ENCODE results near the gene RAPGEF2.
"Not testable (repeated sequence)": the region's sequence is repeated elsewhere in the genome, so short reads cannot be mapped to it uniquely, and the experiment has no call there.

The RAPGEF2 gene

DNA sequence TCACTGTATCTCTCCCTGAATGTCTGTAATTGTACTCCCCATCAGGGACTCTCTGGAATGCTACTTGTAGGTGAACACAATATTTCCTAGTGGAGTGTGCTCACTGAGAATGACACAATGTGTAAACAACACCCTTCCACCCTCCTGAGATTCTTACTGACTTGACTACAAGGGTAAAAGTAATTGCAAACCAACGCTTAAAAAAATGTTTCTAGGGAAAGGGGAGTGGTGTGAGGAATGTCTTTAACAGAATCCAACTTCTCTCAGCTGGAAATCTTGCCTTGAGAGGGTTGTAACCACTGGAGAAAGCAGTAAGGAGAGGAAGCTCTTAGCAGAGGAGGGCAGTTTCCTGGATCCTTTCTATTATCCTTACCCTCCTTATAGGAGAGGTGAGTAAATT, 5.1 kb upstream of the RAPGEF2 start:
- no peak for DNase-seq (ENCODE audit: low read depth)

DNA sequence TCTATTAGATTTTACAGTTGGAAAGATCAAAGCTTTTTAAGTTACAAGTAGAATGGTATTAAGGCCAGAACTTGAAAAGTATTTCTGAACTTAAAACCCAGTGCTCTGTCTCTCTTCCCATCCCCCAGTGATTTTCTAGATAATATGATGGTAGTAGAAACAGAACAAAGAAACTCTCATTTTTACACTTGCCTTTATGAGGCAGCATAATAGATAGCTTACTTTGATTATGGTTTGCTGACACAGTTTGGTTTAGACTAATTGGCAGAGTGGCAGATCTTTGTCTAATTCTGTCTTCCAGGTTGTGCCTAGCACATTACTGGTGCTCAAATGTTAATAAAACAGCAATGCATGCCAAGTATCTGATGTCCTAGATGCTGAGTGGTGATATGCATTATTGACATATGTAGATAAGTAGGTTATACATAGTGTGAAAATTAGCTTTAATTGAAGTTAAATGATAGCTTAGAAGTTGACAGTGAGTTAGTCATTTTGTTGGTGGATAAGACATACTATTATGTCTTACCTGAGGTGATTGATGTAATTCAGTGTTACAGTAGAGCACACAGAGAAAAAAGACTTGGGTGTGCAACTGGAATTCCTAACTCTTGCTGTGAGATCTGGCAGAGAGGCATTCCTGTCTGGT, 4.3 kb upstream of the RAPGEF2 start:
- no peak for DNase-seq (ENCODE audit: low read depth)

DNA sequence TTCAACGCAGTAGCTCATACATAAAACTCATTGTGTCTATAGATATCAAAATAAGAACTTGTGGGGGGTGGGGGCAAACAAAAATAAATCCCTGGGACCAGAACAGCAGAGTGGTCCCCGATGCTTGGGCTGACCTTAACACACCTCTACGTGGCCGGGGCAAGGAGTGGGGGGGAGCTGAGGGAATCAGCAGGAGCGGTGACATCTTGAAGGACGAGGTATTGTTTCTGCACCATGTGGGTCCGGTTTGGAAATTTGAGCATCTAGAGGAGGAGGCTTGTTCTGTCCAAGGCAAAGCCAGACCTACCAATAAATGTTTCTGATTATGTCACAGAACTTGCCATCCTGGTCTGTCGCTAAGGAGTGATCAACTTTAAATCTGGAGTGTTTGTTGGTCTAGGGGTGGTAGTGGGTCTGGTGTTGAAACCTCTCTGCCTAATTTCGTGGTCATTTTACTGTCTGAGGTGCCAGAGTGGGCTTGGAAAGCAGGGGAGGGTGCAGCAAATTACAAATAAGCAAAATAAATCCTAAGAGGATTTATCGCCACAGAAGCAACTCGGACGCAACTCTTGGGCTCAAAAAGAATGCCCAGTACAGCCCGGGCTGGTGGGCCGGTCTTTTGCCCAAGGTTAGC, 774 bp upstream of the RAPGEF2 start:
- no peak for DNase-seq (ENCODE audit: low read depth)

DNA sequence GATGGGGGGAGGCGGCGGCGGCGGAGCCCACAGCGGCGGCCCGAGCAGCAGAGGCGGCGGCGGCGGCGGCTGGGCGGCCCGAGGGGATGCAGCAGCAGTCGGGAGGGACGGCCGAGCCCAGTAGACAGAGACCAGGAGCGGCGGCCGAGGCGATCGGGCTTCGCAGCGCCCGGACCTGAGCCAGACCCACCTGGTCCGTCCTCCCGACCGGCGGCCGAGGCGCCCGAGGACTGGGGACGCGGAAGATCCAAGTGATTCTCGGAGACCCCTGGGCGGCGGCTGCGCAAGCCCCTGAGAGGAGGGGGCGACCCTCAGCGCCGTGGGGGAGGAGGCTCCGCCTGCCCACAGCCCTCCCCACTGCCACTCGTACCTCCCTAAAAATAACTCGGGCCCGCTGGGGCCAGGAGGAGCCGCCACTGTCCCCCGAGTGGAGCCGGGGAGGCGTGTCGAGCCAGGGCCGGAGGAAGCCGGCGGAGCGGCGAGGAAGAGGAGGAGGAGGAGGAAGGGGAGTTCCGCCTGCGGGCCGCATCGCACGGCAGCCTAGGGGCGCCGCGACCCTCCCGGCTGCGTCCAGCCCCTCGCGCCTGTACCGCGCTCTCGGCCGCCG, 608 bp downstream of the RAPGEF2 start:
- no peak for DNase-seq (ENCODE audit: low read depth)

DNA sequence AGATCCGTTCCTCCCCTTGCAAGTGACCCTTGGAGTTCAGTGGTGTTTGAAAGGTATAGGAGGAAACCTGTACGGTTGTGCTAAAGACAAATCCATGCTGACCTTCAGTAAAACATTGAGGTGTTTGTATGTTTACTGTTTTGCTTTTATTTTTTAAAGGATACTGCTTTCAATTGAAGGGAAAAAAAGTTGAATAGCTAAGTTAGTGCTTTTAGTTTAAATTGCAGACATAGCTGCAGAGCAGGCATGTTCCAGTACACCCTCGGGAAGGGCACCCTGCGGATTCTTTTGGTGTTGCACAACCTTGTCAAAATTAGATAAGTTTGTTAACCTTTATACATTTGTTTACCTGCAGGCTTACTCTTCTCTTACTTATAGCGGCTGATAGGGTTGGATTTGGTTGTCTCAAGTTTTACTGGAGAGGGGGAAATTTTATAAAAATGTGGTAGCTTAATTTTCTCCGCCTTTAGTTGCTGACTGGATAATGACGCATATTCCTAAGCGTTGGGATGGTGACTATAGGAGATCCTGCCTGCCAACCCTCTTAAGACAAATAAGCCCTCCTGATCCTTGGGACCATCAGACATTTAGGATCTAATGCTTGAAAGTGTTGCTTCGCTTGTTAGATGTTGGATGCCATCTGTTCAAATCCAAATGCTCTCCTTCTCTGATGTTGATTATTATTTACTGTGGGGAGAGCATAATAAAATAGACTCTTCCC, 2.0 kb downstream of the RAPGEF2 start:
- no peak for DNase-seq (ENCODE audit: low read depth)

DNA sequence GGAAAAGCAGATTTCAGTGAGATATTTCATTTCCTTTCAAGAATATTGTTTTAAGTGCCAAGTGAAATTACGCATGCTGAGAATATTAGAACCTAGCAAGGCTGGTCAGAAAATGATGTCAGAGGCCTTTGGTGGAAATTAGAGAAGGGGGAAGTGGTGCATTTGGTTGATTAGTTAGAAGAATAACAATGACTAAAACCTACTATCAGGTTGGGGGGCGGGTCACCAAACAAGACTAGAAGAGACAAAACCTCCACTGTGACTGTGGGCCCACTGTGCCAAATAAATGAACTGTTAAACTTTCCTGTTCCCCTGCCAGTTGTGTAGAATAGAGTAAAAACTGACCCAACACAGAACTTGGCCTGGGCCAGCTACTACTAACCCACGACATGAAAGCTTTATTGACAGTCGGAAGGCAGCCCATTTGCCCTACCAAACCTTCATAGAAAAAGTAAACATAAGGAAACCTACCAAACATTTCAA, 2.9 kb downstream of the RAPGEF2 start:
- no peak for DNase-seq (ENCODE audit: low read depth)

DNA sequence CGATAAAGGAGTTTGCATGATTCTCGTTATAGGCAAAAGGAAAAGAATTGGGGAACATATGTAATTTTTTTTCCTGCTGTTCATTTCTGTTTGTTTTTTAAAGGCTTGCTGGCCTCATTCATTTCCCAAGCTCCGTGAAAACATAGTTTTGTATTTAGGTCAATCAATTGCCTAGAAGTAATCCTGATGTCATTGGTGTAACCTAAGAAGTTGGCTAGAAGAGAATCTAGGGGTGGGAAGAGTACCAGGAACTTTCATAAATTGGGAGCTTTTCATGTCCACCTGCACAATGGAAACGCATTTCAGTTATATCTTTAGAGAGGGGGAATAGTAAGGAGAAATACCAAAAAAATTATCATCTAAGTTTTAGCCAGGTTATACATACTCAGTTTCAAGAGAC, 3.8 kb downstream of the RAPGEF2 start:
- DNase-seq (ENCODE audit: low read depth) = no peak

DNA sequence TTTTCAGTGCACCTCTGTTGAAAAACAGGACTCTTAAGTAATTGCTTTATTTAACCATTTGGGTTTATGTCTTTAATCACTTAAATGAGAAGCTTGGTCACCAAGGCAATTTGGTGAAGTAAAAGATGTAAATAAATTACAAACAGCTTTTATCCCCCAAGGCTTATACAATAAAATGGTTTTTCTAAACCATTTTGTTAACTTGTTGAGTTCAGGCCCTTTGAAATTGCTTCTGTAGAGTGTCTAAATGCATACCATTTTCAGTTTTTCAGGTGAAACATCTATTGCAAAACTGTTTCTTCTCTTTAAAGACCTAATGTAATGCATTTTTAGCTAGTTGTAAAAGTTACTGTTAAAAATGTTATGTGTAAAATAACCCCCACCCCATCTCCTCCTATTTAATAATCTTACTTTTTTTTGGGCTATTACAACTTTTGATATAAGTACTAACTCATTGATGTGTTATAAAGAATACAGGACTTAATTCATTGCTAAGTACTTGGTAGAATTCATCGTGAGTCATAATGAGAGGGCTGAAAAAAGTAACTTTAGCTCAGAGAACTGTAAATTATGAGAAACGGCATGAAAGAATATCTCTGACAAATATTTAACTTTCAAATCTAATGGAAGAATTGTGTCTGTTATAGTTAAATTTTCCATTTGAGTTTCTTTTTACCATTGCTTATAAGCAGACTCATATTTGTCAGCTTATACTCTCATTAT, 4.5 kb downstream of the RAPGEF2 start:
- no peak for DNase-seq (ENCODE audit: low read depth)

DNA sequence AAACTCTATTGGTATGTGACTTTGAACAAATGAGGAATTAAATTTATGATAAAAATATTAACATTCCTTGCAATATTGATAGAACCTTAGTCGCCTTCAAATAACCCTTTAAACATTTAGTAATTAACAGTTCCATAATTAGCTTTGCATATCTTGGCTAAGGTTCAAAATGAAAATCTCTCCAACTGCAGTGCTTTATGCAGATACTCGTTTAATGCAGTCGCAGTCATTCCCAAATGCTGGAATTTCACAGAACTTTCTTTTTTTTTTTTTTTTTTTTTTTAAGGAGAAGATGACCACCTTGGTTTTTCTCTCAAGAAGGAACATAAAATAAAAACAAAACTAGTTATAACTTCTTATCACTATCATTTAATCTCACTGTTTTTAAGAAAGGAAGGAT, 5.2 kb downstream of the RAPGEF2 start:
- no peak for DNase-seq (ENCODE audit: low read depth)

DNA sequence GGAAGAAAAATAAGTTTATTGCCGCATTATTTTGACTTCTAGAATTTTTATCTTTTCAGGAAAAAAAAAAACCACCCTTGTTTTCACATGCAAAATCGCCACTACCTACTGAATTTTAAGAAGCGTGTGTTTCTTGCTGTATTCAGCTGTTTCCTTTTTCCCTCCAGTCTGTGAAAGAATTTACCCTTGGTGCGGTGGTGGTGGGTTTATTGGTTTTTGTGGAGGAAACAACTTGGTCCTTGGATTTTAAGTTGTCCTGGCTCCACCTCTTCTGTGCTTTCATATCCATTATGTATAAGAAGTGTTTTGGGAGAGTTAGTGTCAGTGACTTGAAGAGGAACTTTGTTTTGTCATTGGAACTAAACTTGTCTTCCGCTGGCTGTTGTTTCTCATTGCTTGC, 8.1 kb downstream of the RAPGEF2 start:
- no peak for DNase-seq (ENCODE audit: low read depth)

DNA sequence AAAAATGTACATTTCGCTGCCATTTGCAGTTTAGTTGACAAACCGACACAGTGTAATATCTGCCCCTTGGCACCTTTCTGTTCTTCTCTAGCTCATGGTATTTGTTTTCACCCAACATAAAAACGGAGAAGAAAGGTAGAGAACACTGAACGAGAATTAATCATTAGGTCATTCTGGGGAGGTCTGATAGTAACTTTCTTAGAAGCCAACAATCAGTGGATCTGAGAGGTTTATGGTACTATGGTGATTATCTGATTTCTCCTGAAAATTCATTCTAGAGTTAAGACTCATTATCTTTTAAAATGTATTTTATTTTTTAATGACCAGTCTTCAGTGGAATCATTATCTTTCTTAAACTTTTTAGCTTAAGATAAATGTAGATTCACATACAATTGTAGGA, 8.5 kb downstream of the RAPGEF2 start:
- DNase-seq (ENCODE audit: low read depth) = no peak

DNA sequence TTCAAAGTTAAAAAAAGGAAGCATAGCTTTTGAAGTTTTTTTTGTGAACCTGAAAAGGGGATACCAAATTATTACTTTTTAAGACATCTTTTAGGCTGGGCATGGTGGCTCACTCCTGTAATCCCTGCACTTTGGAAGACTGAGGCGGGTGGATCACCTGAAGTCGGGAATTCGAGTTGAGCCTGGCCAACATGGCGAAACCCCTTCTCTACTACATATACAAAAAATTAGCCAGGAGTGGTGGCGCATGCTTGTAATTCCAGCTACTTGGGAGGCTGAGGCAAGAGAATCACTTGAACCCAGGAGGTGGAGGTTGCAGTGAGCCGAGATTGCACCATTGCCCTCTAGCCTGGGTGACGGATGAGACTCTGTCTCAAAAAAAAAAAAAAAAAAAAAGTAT, 10.5 kb downstream of the RAPGEF2 start:
- DNase-seq (ENCODE audit: low read depth) = not testable (repeated sequence)

DNA sequence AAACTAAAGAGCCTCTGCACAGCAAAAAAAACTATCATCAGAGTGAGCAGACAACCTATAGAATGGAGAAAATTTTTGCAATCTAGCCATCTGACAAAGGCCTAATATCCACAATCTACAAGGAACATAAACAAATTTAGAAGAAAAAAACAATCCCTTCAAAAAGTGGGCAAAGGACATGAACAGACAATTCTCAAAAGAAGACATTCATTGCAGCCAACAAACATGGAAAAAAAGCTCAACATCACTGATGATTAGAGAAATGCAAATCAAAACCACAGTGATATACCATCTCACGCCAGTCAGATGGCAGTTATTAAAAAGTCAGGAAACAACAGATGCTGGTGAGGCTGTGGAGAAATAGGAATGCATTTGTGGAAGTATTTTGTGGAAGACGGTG, 13.2 kb downstream of the RAPGEF2 start:
- DNase-seq (ENCODE audit: low read depth) = not testable (repeated sequence)

DNA sequence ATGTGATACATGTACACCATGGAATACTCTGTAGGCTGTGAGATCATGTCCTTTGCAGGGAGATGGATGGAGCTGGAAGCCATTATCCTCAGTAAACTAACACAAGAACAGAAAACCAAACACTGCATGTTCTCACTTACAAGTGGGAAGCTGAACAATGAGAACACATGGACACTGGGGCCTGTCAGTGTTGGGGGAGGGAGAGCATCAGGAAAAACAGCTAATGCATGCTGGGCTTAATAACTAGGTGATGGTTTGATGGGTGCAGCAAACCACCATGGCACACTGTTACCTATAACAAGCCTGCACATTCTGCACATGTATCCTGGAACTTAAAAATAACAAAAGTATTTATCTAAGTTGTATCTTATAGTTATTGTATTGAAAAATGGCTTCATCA, 13.8 kb downstream of the RAPGEF2 start:
- DNase-seq (ENCODE audit: low read depth) = not testable (repeated sequence)

DNA sequence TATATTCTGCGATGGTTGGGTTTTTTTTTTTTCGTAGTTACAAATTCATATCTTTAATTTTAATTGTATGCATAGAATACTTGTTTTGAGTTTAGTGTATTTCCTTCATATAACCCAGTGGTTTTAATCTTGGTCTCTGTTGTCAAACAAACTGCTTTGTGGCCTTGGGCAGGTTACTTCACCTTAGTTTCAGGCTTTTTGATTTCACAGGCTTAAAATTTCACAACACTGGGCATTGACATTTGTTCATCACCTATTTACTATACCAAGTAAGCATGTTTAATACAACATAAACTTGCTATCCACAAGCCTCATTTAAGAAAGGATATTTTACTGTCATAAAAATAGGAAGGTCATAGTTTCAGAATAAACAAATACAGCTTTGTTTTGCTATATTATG, 14.7 kb downstream of the RAPGEF2 start:
- DNase-seq (ENCODE audit: low read depth) = no peak

DNA sequence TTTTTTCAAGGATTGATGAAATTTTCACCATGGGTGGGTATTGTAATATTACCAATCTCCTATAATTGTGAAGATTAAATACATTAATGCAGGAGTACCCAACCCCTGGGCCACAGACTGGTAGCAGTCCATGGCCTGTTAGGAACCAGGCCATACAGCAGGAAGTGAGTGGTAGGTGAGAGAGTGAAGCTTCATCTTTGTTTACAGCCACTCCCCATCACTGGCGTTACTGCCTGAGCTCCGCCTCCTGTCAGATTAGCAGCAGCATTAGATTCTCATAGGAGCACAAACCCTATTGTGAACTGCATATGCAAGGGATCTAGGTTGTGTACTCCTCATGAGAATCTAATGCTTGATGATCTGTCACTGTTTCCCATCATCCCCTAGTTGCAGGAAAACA, 15.1 kb downstream of the RAPGEF2 start:
- DNase-seq (ENCODE audit: low read depth) = no peak

DNA sequence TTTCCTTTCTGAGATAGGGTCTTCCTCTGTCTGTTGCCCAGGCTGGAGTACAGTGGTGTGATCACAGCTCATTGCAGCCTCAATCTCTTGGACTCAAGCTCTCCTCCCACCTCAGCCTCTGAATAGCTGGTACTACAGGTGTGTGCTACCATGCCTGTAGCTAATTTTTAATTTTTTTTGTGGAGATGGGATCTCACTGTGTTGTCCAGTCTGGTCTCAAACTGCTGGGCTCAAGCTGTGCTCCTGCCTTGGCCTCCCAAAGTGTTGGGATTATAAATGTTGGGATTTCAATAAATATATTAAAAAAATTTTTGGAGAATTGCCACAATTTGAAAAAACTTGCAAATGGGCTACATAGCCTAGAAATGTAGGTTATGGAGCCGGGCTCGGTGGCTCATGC, 18.5 kb downstream of the RAPGEF2 start:
- no peak for DNase-seq (ENCODE audit: low read depth)

DNA sequence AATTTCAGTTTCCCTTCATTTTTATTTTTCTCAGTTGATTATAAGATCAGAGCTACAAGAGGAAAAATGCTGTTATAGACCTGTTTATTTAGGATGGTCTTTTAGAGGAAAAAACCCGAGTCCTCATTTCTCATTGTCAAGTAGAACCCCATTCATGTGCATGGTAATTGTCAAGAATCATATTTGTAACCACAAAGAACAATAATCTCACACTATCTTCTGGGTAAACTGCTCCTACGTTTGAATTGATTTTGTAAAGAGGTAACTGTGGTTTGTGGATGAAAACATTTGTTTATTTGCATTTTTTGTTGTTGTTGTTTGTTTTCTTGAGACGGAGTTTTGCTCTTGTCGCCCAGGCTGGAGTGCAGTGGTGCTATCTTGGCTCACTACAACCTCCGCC, 23.8 kb downstream of the RAPGEF2 start:
- DNase-seq (ENCODE audit: low read depth) = no peak

DNA sequence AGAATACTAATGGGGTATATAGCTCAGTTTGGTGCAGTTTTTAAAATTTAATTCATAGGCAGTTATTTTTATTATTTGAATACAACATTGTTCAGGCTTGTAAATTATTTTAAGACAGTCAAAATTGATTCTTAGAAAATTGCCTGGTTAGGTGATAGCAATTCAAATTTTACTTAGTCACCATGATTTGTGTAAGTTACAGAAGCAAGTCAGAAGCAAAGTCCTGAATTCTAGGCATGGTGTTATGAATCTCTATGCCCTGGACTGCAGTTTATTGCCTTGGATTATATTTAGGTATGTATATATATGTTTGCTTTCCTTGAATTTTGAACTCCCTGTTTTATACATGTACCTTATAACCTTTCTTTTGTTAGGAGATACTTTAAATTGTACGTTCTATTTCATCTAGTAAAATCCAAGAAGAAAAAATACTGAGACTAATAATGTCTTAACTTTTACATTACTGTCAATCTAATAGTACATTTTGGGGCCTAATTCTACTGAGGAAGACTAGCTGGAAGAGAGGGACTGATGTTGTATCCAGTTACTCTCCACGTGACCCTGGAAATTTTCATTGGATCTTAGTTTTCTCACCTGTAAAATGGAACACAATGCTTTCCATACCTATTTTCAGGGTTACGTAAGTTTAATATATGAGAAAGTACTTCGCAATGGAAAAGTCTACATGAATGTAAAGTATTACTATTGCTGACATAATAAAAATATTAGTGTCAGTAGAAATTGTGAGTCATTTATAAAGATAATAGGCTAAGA, 25.1 kb downstream of the RAPGEF2 start:
- DNase-seq (ENCODE audit: low read depth) = no peak

DNA sequence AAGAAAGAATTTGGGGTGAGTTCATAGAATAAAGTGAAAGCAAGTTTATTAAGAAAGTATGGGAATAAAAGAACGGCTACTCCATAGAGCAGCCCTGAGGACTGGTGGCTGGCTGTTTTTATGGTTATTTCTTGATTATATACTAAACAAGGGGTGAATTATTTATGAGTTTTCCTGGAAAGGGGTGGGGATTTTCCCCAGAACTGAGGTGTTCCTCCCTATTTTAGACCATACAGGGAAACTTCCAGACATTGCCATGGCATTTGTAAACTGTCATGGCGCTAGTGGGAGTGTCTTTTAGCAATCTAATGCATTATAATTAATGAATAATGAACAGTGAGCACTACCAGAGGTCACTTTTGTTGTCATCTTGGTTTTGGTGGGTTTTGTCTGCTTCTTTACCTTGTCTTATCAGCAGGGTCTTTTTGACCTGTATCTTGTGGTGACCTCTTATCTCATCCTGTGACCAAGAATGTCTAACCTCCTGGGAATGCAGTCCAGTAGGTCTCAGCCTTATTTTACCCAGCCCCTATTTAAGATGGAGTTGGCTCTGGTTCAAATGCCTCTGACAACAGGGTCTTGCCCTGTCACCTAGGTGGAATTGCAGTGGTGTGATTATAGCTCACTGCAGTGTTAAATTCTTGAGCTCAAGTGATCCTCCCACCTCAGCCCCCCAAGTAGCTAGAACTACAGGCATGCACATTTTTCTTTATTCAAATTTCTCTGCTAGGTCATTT, 27.1 kb downstream of the RAPGEF2 start:
- DNase-seq (ENCODE audit: low read depth) = no peak

DNA sequence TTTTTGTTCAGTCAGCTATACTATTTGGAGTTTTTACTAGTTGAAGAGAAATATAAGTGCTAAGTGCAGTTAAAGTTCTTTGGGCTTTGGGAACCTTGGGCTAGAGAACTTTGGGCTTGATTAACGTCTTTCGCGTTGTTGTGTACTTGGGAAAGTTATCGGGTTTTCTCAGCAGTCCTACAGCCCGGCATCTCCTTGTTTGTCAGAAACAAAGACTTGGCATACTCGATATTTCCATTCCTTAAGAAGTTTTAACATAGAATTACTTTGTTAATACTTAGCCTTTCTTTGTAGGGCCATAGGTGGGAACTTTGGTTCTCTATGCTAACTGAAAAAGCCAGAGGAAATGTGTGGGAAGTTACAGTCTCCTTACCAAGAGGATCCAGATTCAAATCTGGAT, 28.7 kb downstream of the RAPGEF2 start:
- DNase-seq (ENCODE audit: low read depth) = no peak

Measured in fibroblast of the conjunctiva (primary cell).